HEK293 (cell line): ENCODE results near the gene DDB1.

ENCODE experiments used
- AEBP2 ChIP-seq: fragments of 450-650 bp; formaldehyde crosslinking; IDR thresholded peaks from 2 replicates; pipeline ENCODE4 v1.5.1; 2016; ENCODE audit warnings: missing biosample characterization, missing genetic modification characterization, borderline replicate concordance
- BCL11A ChIP-seq: fragments of 450-650 bp; formaldehyde crosslinking; IDR thresholded peaks from 2 replicates; pipeline ENCODE4 v1.5.1; 2016; ENCODE audit warnings: low read depth, missing biosample characterization, missing genetic modification characterization
- BCL6B ChIP-seq: fragments of 450-650 bp; formaldehyde crosslinking; IDR thresholded peaks from 2 replicates; pipeline ENCODE4 v1.5.1; 2017; ENCODE audit warnings: missing biosample characterization, missing genetic modification characterization
- CTCF ChIP-seq: fragments of 450-650 bp; formaldehyde crosslinking; IDR thresholded peaks from 2 replicates; pipeline ENCODE4 v1.5.1; 2016; ENCODE audit warnings: missing biosample characterization, missing genetic modification characterization
- HOXA7 ChIP-seq: sonication (generic); formaldehyde crosslinking; IDR thresholded peaks from 2 replicates; pipeline ENCODE4 v1.8.1; 2022; ENCODE audit warnings: missing genetic modification reagents, borderline replicate concordance
- MEIS1 ChIP-seq: sonication (generic); formaldehyde crosslinking; IDR thresholded peaks from 2 replicates; pipeline ENCODE4 v1.8.1; 2022; ENCODE audit warnings: missing genetic modification reagents, mild to moderate bottlenecking, borderline replicate concordance
- ZBTB1 ChIP-seq: fragments of 450-650 bp; formaldehyde crosslinking; IDR thresholded peaks from 2 replicates; pipeline ENCODE4 v1.5.1; 2016; ENCODE audit warnings: missing biosample characterization, missing genetic modification characterization
- ZNF18 ChIP-seq: fragments of 450-650 bp; formaldehyde crosslinking; IDR thresholded peaks from 2 replicates; pipeline ENCODE4 v1.5.1; 2016; ENCODE audit warnings: missing biosample characterization, missing genetic modification characterization
- ZNF239 ChIP-seq: fragments of 450-650 bp; formaldehyde crosslinking; IDR thresholded peaks from 2 replicates; pipeline ENCODE4 v1.5.1; 2016; ENCODE audit warnings: missing biosample characterization, missing genetic modification characterization
- ZNF501 ChIP-seq: fragments of 450-650 bp; formaldehyde crosslinking; IDR thresholded peaks from 2 replicates; pipeline ENCODE4 v1.5.1; 2016; ENCODE audit warnings: missing biosample characterization, missing genetic modification characterization
- ZNF558 ChIP-seq: fragments of 450-650 bp; formaldehyde crosslinking; IDR thresholded peaks from 2 replicates; pipeline ENCODE4 v1.5.1; 2016; ENCODE audit warnings: missing biosample characterization, missing genetic modification characterization

GRCh38 chr11:61327669-61328071 lies 5.2 kb downstream of the DDB1 start:
- TF ChIP-seq ZNF18 (tag by site-specific recombination): no peak
- no peak for TF ChIP-seq AEBP2 (tag by site-specific recombination)
- TF ChIP-seq CTCF (tag by site-specific recombination): no peak
- no peak for TF ChIP-seq ZNF558
- no peak for TF ChIP-seq ZNF501 (tag by site-specific recombination)
- no peak for TF ChIP-seq BCL6B
- TF ChIP-seq ZBTB1 (tag by site-specific recombination): no peak
- TF ChIP-seq HOXA7: no peak
- no peak for TF ChIP-seq ZNF239
- TF ChIP-seq BCL11A (tag by site-specific recombination): no peak
- no peak for TF ChIP-seq MEIS1
